WTC11 (cell line): ENCODE measurements around the gene MEGF6. TPM values are rescaled to one million over a fixed set of nuclear protein-coding genes. Genes with fewer than 3 reads are reported as not detected.

ENCODE experiments used
- ATAC-seq: fragments of 200-7000 bp; cut with Tn5 transposase; 2 replicates; pipeline ENCODE4 v1.10.0; 2021; ENCODE audit warnings: mild to moderate bottlenecking, moderate library complexity
- CTCF ChIA-PET: fragments of 300-600 bp; sonication (Branson Sonifier 250); formaldehyde crosslinking; loops from one replicate; lab custom pipeline; 2021; ENCODE audit warnings: antibody characterized with exemption; lab: Charles Lee
- POLR2A ChIA-PET: fragments of 350-600 bp; sonication (Branson Sonifier 250); formaldehyde crosslinking; loops from one replicate; lab custom pipeline; 2021; ENCODE audit warnings: antibody characterized with exemption; lab: Charles Lee
- DNase-seq: peaks from one replicate; pipeline ENCODE4 v3.0.0; 2021; ENCODE audit warnings: low spot score
- H3K27ac Mint-ChIP-seq: 2 replicates; pipeline ENCODE4 v1.8.0; 2021; ENCODE audit warnings: mixed read lengths
- H3K27me3 Mint-ChIP-seq: 2 replicates; pipeline ENCODE4 v1.8.0; 2021; ENCODE audit warnings: low read depth, mild to moderate bottlenecking, moderate library complexity, mixed read lengths
- H3K36me3 Mint-ChIP-seq: 2 replicates; pipeline ENCODE4 v1.8.0; 2021; ENCODE audit warnings: mixed read lengths
- H3K4me1 Mint-ChIP-seq: 2 replicates; pipeline ENCODE4 v1.8.0; 2022; ENCODE audit warnings: mixed read lengths
- H3K4me3 Mint-ChIP-seq: 2 replicates; pipeline ENCODE4 v1.8.0; 2021; ENCODE audit warnings: mild to moderate bottlenecking, moderate library complexity, mixed read lengths
- H3K9me3 Mint-ChIP-seq: 2 replicates; pipeline ENCODE4 v1.8.0; 2021; ENCODE audit warnings: mixed read lengths
- AR ChIP-seq: fragments of 250-450 bp; sonication (Bioruptor Pico); IDR thresholded peaks from 2 replicates; pipeline ENCODE4 v1.9.0; 2021; ENCODE audit warnings: mild to moderate bottlenecking
- ATF6 ChIP-seq: sonication (generic); formaldehyde crosslinking; IDR thresholded peaks from 2 replicates; pipeline ENCODE4 v1.8.1; 2023; ENCODE audit warnings: mild to moderate bottlenecking, missing genetic modification reagents
- E2F5 ChIP-seq: sonication (generic); formaldehyde crosslinking; IDR thresholded peaks from 2 replicates; pipeline ENCODE4 v1.8.1; 2022; ENCODE audit warnings: mild to moderate bottlenecking, moderate library complexity, missing genetic modification reagents
- ELF4 ChIP-seq: sonication (generic); formaldehyde crosslinking; IDR thresholded peaks from 2 replicates; pipeline ENCODE4 v1.8.1; 2022; ENCODE audit warnings: low read depth, mild to moderate bottlenecking, moderate library complexity, missing genetic modification reagents
- FOXJ3 ChIP-seq: sonication (generic); formaldehyde crosslinking; IDR thresholded peaks from 2 replicates; pipeline ENCODE4 v1.9.0; 2021; ENCODE audit warnings: missing genetic modification reagents, mild to moderate bottlenecking, borderline replicate concordance
- GTF2I ChIP-seq: fragments of 250-450 bp; sonication (Bioruptor Pico); conservative IDR thresholded peaks from 2 replicates; pipeline ENCODE4 v1.4.0; 2021; ENCODE audit warnings: mild to moderate bottlenecking
- JAZF1 ChIP-seq: fragments of 250-450 bp; sonication (Bioruptor Pico); IDR thresholded peaks from 2 replicates; pipeline ENCODE4 v1.9.0; 2021; ENCODE audit warnings: moderate library complexity, mild to moderate bottlenecking, inconsistent platforms
- JUN ChIP-seq: sonication (generic); formaldehyde crosslinking; IDR thresholded peaks from 2 replicates; pipeline ENCODE4 v1.8.0; 2023; ENCODE audit warnings: mild to moderate bottlenecking, missing genetic modification reagents
- MLX ChIP-seq: sonication (generic); formaldehyde crosslinking; IDR thresholded peaks from 2 replicates; pipeline ENCODE4 v1.8.1; 2023; ENCODE audit warnings: mild to moderate bottlenecking, missing genetic modification reagents, moderate library complexity
- MXD4 ChIP-seq: fragments of 250-450 bp; sonication (Bioruptor Pico); IDR thresholded peaks from 2 replicates; pipeline ENCODE4 v1.8.0; 2021; ENCODE audit warnings: mild to moderate bottlenecking, moderate library complexity, borderline replicate concordance
- NFYB ChIP-seq: sonication (generic); formaldehyde crosslinking; conservative IDR thresholded peaks from 2 replicates; pipeline ENCODE4 v1.8.0; 2022; ENCODE audit warnings: low read depth, missing genetic modification reagents
- NR2C2 ChIP-seq: sonication (generic); formaldehyde crosslinking; IDR thresholded peaks from 2 replicates; pipeline ENCODE4 v1.8.0; 2022; ENCODE audit warnings: mild to moderate bottlenecking, missing genetic modification reagents
- PRRX2 ChIP-seq: fragments of 250-450 bp; sonication (Bioruptor Pico); IDR thresholded peaks from 2 replicates; pipeline ENCODE4 v1.8.0; 2021; ENCODE audit warnings: mild to moderate bottlenecking
- RORB ChIP-seq: fragments of 250-450 bp; sonication (Bioruptor Pico); IDR thresholded peaks from 2 replicates; pipeline ENCODE4 v1.9.0; 2021; ENCODE audit warnings: mild to moderate bottlenecking
- SMAD3 ChIP-seq: sonication (generic); formaldehyde crosslinking; IDR thresholded peaks from 2 replicates; pipeline ENCODE4 v1.8.0; 2022; ENCODE audit warnings: missing genetic modification reagents, mild to moderate bottlenecking, borderline replicate concordance
- TP53 ChIP-seq: sonication (generic); formaldehyde crosslinking; IDR thresholded peaks from 2 replicates; pipeline ENCODE4 v1.8.1; 2023; ENCODE audit warnings: mild to moderate bottlenecking, missing genetic modification reagents
- ZNF138 ChIP-seq: sonication (generic); formaldehyde crosslinking; conservative IDR thresholded peaks from 2 replicates; pipeline ENCODE4 v1.8.1; 2022; ENCODE audit warnings: mild to moderate bottlenecking, moderate library complexity, missing genetic modification reagents
- ZNF232 ChIP-seq: sonication (generic); formaldehyde crosslinking; IDR thresholded peaks from 2 replicates; pipeline ENCODE4 v1.8.0; 2022; ENCODE audit warnings: mild to moderate bottlenecking, missing genetic modification reagents
- ZNF423 ChIP-seq: fragments of 250-450 bp; sonication (Bioruptor Pico); IDR thresholded peaks from 2 replicates; pipeline ENCODE4 v2.1.2; 2022; ENCODE audit warnings: mild to moderate bottlenecking, moderate library complexity
- ZNF512 ChIP-seq: sonication (generic); formaldehyde crosslinking; IDR thresholded peaks from 2 replicates; pipeline ENCODE4 v1.8.1; 2022; ENCODE audit warnings: missing genetic modification reagents, borderline replicate concordance
- ZNF532 ChIP-seq: fragments of 250-450 bp; sonication (Bioruptor Pico); IDR thresholded peaks from 2 replicates; pipeline ENCODE4 v1.9.0; 2021; ENCODE audit warnings: mild to moderate bottlenecking, borderline replicate concordance
- ZSCAN18 ChIP-seq: fragments of 250-450 bp; sonication (Bioruptor Pico); IDR thresholded peaks from 2 replicates; pipeline ENCODE4 v2.1.2; 2022; ENCODE audit warnings: mild to moderate bottlenecking, moderate library complexity
- total RNA-seq: library from RNA; stranded (reverse); gene quantifications from 3 replicates; pipeline ENCODE4 v1.2.3, GENCODE V29; 2021

MEGF6 gene
- total RNA-seq, 1 experiment from 2014 or later, result 24.9 TPM

GRCh38 chr1:3638027-3638426, 26.7 kb upstream of the MEGF6 start (continued):
- TF ChIP-seq ZNF532 (CRISPR knock-in tag), result no peak

GRCh38 chr1:3636531-3636930, 25.2 kb upstream of the MEGF6 start:
- Mint-ChIP-seq H3K4me3 (no peak overlapping the region), H3K27me3 (no peaks in the 10 kb centered on the region), H3K4me1 (no peaks in the 10 kb centered on the region), H3K27ac (no peak overlapping the region)
- CTCF ChIA-PET, result no interaction called here
- ATAC-seq (no peak), DNase-seq (no peak)
- POLR2A ChIA-PET, result no interaction called here
- TF ChIP-seq ATF6, result no peak
- no peak for TF ChIP-seq TP53 (CRISPR knock-in tag)
- TF ChIP-seq FOXJ3 (CRISPR knock-in tag), result no peak
- TF ChIP-seq NR2C2 (CRISPR knock-in tag), result no peak
- TF ChIP-seq JUN (CRISPR knock-in tag), result no peak
- TF ChIP-seq ZSCAN18 (CRISPR knock-in tag), result no peak
- no peak for TF ChIP-seq ELF4 (CRISPR knock-in tag)
- TF ChIP-seq ZNF512 (CRISPR knock-in tag), result no peak
- no peak for TF ChIP-seq ZNF423
- no peak for TF ChIP-seq RORB (CRISPR knock-in tag)
- TF ChIP-seq, all 79 proteins: peak for 0
- no peaks in the 10 kb centered on the region for H3K9me3 Mint-ChIP-seq
- H3K36me3 Mint-ChIP-seq, result peaks cover 30% of the 10 kb centered on the region

GRCh38 chr1:3636080-3636479, 24.8 kb upstream of the MEGF6 start:
- no peak for ATAC-seq
- Mint-ChIP-seq H3K4me3 (no peak overlapping the region), H3K27me3 (no peaks in the 10 kb centered on the region), H3K36me3 (peaks cover 30% of the 10 kb centered on the region), H3K9me3 (no peaks in the 10 kb centered on the region), H3K27ac (no peak overlapping the region), H3K4me1 (no peaks in the 10 kb centered on the region)
- DNase-seq, result no peak
- ChIA-PET CTCF (no interaction called here), POLR2A (no interaction called here)
- TF ChIP-seq E2F5 (CRISPR knock-in tag) (no peak), GTF2I (no peak), MXD4 (no peak), MLX (CRISPR knock-in tag) (no peak), PRRX2 (CRISPR knock-in tag) (no peak), NFYB (CRISPR knock-in tag) (no peak), ZNF232 (no peak), SMAD3 (CRISPR knock-in tag) (no peak), FOXJ3 (CRISPR knock-in tag) (no peak), JAZF1 (CRISPR knock-in tag) (no peak), ZNF138 (CRISPR knock-in tag) (no peak), AR (no peak)
